ENCODE measurements around the gene DBH.

Gene DBH

DNA sequence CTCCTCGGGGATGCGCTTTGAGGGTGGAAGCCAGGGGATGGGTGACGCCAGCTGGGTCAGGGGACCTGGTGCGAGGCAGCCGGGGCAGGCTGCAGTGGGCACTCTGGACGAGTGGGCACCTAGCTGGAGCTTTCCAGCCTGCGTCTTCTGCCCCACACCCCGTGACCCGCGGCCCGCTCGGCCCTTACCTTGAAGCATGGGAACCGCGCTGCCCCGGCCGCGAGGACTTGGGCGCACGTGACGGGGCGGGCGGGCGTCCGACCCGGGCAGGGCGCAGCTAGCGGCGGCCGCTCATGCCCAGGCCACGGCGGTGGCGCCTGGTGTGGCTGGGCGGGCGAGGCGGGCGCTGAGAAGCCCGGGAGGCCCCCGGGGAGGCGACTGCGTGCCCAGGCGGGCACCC, 27.3 kb upstream of the DBH start:
- TF ChIP-seq POLR2A (IDR thresholded peaks at IDR 0.05; ENCODE audit: low read depth, low read length): no peak
- no peak for DNase-seq (ENCODE audit: insufficient read length, low spot score)
- no peak for FAIRE-seq

DNA sequence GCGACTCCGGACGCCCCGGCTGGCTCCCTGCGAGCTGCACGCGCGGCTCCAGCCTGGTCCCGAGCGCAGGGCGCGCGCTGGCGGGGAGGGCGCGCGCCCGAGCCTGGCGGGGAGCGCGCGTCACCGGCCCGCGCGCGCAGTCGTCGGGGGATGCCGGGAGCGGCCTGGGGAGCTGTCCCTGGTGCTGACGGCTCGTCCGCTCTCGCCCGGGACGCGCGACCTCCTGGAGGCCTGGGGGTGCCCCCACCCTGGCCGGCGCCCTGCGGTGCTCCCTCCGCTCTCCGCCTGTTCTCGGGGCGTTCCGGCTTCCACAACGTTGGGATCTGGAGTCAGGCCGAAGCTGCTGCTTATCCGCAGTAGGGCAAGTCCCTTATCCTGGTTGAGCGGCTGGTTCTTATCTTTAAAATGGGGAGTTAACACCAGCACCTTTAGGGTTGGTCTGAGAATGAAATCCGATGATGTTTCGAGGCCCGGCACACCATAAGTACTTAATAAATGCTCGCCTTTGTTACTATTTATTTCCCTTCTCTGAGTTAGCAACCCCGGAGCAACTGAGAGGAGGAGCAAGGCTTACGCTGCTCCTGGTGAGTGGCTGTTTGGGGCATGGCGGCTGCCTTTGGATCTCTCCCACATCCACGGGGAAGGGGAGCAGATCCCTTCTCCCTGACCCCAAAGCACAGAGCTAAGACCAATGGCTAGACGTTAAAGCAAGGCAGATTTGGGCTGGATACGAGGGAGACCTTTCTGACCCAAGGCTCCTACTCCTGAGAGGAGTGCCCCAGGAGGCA, 26.7 kb upstream of the DBH start, which contains the start of gene FAM163B:
TSS of gene FAM163B (minus strand) at position 79 of the 788 bp plus-strand sequence. CDS start 29,166 bp downstream, outside the sequence.
- TF ChIP-seq POLR2A (IDR thresholded peaks at IDR 0.05; ENCODE audit: low read depth, low read length): no peak
- FAIRE-seq (no peak), DNase-seq (ENCODE audit: insufficient read length, low spot score) (no peak)

DNA sequence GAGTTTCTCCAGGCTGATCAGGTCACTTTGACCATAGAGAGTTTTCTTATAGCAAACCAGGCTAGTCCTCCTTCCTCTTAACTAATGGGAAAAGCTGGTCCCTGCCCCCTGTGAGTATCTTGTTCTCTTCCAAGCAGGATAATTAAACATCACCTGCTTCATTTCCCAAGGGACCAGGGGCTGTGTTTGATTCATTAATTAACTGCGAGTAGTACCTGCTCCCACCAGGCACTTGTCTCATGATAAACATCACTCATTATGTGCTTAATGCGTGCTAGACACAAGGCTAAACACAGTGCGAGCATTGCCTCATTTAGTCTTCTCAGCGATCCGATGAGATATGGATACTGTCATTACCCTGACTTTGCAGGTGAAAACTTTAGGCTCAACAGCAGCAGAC, 25.3 kb upstream of the DBH start:
- FAIRE-seq: no peak
- TF ChIP-seq POLR2A (IDR thresholded peaks at IDR 0.05; ENCODE audit: low read depth, low read length): no peak
- no peak for DNase-seq (ENCODE audit: insufficient read length, low spot score)

DNA sequence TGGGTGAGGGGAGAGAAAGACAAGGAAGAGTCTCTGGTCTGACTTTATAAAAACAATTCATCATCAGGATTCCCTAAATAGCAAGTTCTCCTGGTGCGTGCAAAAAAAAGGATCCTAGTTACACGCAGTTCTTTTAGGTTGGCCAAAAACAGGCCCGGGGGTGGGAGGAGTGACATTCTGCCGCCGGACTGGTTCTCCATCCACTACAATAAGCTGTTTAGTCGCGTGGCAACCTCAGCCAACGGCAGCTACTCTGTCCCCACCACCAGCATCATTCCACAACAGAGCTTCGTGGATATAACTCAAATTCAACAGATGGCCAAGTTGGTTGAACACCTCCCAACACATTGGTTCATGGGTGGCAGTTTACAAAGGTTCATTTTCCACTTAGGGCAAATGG, 24.1 kb upstream of the DBH start:
- FAIRE-seq (no peak), DNase-seq (ENCODE audit: insufficient read length, low spot score) (no peak)
- no peak for TF ChIP-seq POLR2A (IDR thresholded peaks at IDR 0.05; ENCODE audit: low read depth, low read length)

DNA sequence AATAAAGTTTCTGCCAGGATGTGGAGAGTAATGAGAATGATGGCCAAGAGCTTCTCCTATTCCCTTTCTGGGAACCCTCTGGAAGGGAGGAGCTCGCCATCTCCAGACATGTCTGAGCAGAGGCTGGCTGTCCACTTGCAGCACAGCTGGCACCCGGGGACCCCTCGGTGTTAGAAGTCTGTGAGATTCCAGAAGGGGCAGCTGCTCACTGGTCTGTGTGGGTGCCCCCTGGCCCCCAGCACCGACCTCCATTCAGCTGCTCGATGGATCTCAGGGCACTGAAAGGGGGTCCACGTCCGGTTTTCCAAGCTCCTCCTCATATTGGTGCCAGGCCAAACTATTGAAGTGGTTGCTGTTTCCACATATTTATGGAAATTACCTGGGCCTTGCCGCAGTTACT, 23.3 kb upstream of the DBH start:
- DNase-seq (ENCODE audit: insufficient read length, low spot score): no peak
- no peak for FAIRE-seq
- TF ChIP-seq POLR2A (IDR thresholded peaks at IDR 0.05; ENCODE audit: low read depth, low read length): no peak

DNA sequence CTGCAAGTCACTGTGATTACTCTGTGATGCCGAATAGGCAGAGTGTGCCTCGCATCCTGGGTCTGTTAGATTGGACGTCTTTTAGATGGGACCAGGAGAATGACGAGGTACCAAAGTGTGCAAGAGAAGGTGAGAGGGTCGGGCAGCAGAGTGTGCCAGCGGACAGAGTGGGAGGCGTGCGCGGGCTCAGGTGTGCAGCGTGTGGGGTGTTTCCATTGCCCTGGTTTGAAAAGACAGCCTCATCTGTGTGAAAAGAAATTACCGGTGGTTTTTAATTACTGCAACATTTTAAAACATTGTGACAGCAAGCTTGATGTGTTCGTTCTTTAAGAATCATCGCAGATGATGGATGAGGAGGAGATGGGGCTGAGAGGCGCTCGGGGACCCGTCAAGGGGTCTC, 22.7 kb upstream of the DBH start:
- FAIRE-seq: no peak
- no peak for TF ChIP-seq POLR2A (IDR thresholded peaks at IDR 0.05; ENCODE audit: low read depth, low read length)
- DNase-seq (ENCODE audit: insufficient read length, low spot score): no peak

DNA sequence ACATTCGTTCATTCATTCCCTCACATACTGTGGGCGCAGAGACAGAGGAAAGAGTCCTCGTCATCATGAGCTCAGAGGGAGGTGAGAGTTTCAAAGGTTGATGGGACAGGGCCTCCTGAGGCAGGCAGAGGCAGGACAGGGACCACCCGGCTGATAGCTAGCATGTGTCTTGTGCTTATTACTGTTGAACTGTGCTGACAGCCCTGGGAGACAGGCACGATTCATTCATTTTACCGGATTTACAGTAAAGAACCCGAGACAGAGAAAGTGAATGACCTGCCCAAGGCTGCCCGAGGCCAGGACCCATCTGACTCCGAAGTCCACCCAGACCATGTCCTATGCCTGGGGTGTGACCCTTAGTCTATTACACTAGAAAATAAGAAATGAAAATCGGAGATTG, 22.1 kb upstream of the DBH start:
- DNase-seq (ENCODE audit: insufficient read length, low spot score): no peak
- FAIRE-seq: no peak
- no peak for TF ChIP-seq POLR2A (IDR thresholded peaks at IDR 0.05; ENCODE audit: low read depth, low read length)

DNA sequence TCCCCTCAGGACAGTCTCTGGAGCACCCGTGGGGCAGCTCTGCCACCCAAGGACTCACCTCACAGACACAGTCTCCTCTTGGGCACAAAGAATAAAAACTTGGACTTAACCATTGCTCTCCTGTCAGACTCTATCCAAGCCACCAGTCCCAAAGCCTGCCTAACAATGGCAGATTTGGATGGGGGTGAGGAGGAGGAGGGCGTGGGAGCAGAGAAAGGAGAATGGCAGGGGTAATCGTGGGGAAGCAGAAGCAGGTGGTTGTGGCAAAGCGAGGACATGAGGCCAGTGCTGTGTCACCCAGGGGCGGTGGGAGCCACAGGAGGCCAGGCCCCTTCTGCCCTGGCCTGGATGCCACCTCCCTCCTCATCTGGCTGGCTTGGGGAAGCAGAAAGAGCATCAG, 21.5 kb upstream of the DBH start:
- FAIRE-seq: no peak
- DNase-seq (ENCODE audit: insufficient read length, low spot score): no peak
- no peak for TF ChIP-seq POLR2A (IDR thresholded peaks at IDR 0.05; ENCODE audit: low read depth, low read length)

DNA sequence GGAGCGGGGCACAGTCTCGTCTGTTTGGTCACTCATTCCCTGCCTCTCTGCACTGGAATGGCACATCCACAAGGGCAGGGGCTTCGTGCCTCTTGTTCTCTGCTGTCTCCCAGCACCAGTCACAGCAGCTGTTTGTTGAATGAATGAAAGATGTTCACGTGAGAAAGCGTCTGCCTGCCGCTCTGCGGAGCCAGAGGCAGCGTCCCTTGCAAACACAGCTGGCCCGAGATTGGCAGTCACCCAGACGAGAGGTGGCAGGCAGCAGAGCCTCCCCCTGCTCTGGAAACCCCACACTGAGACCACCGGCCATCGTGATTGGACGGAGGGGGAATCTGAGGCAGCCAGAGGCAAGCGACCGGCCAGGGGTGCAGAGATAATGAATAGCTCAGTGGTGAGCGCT, 21.0 kb upstream of the DBH start:
- DNase-seq (ENCODE audit: insufficient read length, low spot score) (no peak), FAIRE-seq (no peak)
- no peak for TF ChIP-seq POLR2A (IDR thresholded peaks at IDR 0.05; ENCODE audit: low read depth, low read length)

DNA sequence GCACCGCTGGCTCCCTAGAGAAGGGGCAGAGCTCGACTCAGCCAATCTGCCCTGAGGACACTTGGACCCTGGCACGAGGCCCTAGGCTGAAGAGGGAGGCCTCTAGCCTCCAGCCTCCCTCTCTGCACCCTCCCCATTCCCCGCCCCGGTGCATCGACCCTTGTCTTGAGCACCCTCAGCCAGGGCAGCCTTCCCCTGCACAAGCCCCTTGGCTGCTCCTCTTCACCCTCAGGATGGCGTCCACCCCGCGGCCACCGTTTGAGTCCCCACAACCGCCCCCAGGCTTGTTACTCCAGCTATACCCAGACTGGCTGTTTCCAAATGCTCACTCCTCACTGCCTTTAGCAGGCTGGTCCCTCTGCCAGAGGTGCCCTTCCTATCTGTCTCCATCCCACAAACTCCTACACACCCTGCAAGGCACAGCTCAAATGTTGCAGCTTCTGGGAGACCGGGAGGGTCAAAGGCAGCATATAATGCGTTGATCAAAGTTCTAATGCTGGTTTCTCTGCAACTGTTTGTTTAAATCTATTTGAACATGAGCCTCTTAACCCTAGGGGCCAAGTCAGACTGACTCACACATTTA, 20.5 kb upstream of the DBH start:
- DNase-seq (ENCODE audit: insufficient read length, low spot score): no peak
- no peak for TF ChIP-seq POLR2A (IDR thresholded peaks at IDR 0.05; ENCODE audit: low read depth, low read length)
- FAIRE-seq: no peak

DNA sequence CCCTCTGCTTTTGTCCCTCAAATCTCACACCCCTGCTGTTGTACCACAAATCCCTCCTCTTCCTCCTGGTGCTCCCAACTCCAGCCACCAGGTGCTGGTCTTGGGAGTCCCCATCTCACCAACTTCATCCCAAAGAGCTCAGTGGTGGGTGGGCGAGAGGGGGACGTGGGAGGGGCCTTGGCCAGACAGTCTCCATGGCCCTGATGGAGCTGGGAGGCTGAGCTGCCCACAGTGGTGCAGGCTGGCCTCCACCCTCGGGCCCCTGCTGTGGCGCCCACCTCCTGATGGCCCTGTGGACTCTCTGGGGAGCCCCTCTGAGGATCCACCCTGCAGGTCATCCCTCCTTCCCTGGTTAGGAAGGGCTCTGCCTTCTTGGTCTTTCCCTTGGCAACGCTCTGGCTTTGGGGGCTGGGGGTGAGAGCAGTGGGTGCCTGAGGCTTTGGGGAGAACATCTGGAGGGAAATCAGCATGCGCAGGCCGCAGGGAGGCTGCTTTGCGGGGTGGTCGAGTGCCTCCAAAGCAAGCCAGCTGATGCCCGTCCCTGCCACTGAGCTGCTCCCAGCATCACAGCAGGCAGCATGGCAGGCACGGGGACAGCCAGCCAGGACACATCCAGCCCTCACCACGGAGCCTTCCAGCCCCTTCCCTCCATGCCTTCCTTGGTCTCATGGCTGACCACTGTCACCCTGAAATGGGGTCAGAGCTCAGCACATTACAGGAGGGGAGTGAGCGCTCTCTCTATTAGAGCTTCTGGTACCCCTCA, 19.3 kb upstream of the DBH start:
- DNase-seq (ENCODE audit: insufficient read length, low spot score) (no peak), FAIRE-seq (no peak)
- TF ChIP-seq POLR2A (IDR thresholded peaks at IDR 0.05; ENCODE audit: low read depth, low read length): no peak

DNA sequence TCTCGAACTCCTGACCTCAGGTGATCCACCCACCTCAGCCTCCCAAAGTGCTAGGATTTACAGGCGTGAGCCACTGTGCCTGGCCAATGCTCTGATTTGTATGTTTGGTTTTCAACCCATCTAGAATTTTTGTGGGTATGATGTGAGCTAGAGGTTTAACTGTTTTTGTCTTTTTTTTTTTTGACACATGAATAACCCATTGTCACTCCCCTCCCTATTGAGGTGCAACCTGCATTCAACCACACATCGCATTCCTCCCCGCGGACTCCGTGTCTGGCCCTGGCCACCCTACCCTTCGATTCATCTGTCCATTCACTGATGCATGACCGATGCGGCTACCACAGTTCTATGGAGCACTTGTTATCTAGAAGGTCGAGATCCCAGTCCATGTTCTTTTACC, 17.4 kb upstream of the DBH start:
- no peak for TF ChIP-seq POLR2A (IDR thresholded peaks at IDR 0.05; ENCODE audit: low read depth, low read length)
- no peak for DNase-seq (ENCODE audit: insufficient read length, low spot score)
- no peak for FAIRE-seq

DNA sequence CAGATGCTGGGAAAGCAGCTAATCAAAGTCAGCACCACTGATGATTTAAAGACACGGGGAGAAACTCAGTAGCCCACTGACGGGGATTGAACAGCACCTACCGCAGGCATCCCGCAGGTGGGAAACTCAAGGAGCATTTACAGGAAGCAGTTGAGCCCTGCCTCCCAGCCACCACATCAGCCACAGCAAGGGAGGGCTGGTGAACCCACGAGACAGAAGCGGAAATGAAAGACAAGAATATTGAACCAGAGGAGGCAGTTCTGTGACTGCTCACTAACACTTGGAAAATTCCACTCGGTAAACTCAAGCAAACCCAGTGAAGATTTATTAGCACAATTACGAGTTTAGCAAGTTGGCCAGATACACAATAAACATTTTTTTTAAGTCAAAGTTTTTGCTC, 16.4 kb upstream of the DBH start:
- no peak for TF ChIP-seq POLR2A (IDR thresholded peaks at IDR 0.05; ENCODE audit: low read depth, low read length)
- FAIRE-seq (no peak), DNase-seq (ENCODE audit: insufficient read length, low spot score) (no peak)

DNA sequence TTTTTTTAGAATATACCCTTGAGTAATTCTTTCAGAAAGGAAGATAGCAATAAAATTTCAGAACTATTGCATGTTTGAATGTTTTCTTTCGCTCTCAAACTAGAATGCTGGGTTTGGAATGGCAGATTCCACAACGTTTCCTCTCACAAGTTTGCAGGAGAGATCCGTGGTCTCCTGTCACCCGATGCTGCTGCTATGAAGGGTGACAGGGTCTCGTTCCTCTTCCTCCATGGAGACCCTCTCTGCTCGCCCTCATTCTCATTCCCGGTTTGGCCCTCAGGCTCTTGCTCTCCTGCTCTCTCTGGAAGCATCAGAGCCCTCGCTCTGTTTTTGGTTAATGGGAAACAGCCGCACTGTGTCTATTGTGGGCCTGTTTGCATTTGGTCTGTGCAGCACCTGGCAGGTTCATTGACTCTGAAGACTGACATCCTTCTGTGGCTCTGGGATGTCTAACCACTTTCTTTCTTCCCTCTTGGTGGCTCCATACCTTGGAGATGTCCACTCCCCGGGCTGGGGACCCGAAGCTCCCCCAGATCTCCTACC, 14.4 kb upstream of the DBH start:
- FAIRE-seq: no peak
- DNase-seq (ENCODE audit: insufficient read length, low spot score): no peak
- TF ChIP-seq POLR2A (IDR thresholded peaks at IDR 0.05; ENCODE audit: low read depth, low read length): no peak
